ENCODE measurements around the gene ANKRD10.

ANKRD10 gene

GRCh38 chr13:110944968-110945927 lies 30.4 kb upstream of the ANKRD10 start:
- no peak for DNase-seq

- no peak for DNase-seq
Measured at GRCh38 chr13:110944121-110944967, 29.5 kb upstream of the ANKRD10 start.

DNA sequence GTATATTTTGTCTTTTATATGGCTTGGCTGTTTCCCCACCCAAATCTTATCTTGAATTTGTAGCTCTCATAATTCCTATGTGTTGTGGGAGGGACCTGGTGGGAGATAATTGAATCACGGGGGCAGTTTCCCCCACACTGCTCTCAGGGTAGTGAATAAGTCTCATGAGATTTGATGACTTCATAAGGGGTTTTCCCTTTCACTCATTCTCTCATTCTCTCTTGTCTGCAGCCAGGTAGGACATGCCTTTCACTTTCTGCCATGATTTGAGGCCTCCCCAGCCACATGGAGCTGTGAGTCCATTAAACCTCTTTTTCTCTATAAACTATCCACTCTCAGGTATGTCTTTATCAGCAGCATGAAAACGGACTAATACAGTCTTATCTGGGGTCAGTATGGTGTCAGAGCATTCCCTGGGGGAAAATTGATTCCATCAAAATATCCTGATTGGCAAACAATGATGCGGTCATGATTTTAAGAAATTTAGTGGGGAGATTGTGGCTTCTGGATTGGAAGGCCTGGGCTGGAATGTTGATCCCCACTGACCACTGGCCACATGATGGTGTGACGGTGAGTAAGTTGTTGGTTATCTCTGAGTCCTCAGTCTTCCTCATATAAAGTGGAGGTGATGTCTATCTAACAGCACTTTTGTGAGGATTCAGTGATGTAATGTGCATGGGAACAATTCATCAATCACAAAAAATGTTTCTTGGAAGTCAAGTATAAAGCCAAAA lies 27.5 kb upstream of the ANKRD10 start:
- no peak for DNase-seq

DNA sequence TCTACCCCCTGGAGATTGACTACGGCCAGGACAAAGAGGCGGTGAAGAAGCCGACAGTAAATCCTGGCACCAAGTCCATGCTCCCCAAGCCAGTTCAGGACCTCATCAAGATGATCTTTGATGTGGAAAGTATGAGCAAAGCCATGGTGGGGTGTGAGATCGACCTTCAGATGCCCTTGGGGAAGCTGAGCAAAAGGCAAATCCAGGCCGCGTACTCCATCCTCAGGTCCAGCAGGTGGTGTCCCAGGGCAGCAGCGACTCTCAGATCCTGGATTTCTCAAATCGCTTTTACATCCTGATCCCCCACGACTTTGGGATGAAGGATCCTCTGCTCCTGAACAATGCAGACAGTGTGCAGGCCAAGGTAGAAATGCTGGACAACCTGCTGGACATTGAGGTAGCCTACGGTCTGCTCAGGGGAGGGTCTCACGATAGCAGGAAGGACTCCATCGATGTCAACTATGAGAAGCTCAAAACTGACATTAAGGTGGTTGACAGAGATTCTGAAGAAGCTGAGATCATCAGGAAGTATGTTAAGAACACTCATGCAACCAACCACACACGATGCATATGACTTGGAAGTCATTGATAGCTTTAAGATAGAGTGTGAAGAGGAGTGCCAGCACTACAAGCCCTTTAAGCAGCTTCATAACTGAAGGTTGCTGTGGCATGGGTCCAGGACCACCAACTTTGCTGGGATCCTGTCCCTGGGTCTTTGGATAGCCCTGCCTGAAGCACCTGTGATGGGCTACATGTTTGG lies 24.0 kb upstream of the ANKRD10 start:
- DNase-seq, result no peak

DNA sequence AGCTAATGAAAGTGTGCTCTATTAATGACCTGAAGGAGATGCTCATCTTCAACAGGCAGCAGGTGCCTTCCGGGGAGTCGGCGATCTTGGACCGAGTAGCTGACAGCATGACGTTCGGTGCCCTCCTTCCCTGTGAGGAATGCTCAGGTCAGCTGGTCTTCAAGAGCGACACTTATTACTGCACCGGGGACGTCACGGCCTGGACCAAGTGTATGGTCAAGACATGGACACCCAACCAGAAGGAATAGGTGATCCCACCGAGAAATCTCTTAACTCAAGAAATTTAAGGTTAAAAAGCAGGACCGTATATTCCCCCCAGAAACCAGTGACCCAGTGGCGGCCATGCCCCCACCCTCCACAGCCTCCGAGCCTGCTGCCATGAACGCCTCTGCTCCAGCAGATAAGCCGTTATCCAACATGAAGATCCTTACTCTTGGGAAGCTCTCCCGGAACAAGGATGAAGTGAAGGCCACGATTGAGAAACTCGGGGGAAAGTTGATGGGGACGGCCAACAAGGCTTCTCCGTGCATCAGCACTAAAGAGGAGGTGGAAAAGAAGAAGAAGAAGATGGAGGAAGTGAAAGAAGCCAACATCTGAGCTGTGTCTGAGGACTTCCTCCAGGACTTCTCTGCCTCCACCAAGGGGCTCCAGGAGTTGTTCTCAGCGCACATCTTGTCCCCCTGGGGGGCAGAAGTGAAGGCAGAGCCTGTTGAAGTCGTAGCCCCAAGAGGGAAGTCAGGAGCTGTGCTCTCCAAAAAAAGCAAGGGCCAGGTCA lies 22.8 kb upstream of the ANKRD10 start:
- no peak for DNase-seq

DNA sequence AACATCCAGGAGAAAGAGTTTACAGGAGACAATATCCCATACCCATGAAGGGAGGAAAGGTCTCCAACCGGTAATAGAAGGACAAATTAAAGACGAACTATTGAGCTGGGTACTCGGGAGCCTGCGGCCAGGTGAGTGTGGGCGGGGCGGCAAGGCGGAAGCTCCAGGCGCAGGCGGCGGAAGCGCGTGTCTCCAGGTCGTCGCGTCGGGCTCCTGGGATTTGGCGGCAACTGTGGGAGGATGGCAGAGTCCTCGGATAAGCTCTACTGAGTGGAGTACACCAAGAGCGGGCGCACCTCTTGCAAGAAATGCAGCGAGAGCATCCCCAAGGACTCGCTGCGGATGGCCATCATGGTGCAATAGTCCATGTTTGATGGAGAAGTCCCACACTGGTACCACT lies 21.6 kb upstream of the ANKRD10 start:
- no peak for DNase-seq

DNA sequence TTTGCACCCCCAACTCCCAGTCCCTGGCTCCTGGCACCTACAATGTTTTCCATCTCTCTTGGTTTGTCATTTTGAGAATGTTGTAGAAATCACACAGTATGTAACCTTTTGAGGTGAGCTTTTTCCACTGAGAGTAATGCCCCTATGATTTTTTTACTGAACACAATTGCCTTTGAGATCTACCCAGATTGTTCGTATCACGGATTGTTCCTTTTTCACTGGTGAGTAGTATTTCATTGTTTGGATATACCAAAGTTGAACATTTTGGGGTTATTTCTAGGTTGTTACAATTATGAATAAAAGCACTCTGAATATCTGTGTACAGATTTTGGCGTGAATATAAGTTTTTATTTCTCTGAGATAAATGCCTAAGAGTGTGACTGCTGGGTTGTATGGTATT lies 17.7 kb upstream of the ANKRD10 start:
- no peak for DNase-seq

GRCh38 chr13:110929104-110929777 lies 14.4 kb upstream of the ANKRD10 start:
- DNase-seq, result no peak

DNA sequence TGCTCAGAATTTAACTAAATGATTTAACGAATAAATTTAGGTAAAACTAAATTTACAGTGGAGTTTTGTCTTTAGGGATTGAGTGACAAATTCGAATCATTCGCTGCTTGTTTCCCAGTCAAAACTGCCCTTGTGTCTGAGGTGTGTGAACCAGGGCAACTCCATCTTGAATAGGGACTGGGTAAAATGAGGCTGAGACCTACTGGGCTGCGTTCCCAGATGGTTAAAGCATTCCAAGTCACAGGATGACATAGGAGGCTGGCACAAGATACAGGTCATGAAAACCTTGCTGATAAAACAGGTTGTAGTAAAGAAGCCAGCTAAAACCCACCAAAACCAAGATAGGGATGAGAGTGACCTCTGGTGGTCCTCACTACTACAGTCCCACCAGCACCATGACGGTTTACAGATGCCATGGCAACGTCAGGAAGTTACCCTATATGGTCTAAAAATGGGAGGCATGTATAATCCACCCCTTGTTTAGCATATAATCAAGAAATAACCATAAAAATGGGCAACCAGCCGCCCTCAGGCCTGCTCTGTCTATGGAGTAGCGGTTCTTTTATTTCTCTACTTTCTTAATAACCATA lies 10.2 kb upstream of the ANKRD10 start:
- peak in 1 of 6 experiments; percentile 16 for DNase-seq

DNA sequence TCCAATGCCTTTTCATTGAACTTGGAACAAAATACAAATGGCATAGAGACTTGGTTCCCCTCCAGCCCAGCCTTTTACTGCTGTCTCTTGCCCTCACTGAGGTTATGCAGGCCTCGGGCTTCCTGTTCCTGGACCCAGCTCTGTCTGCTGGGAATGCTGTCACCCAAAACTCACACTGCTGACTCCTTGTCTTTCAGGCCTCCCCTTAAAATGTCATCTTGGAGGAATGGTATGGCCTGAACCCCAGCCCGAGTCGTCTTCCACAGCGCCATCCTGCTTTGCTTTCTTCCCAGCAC lies 9.7 kb upstream of the ANKRD10 start:
- no peak for DNase-seq

- DNase-seq, result no peak
Measured at GRCh38 chr13:110923777-110924638, 9.1 kb upstream of the ANKRD10 start.

DNA sequence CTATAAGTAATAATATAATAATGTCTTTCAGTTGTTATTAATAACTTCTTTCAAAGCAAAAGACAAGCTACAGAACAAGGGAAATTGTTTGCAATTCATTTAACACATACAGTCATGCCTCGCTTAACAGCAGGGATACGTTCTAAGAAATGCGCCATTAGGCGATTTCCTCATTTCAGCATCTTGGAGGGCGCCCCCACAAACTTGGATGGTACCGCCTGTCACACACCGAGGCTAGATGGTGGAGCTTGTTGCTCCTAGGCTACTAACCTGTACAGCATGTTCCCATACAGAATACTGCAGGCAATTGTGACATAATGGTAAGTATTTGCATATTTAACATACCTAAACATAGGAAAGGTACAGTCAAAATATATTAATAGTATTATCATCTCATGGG lies 8.2 kb upstream of the ANKRD10 start:
- no peak for DNase-seq

DNA sequence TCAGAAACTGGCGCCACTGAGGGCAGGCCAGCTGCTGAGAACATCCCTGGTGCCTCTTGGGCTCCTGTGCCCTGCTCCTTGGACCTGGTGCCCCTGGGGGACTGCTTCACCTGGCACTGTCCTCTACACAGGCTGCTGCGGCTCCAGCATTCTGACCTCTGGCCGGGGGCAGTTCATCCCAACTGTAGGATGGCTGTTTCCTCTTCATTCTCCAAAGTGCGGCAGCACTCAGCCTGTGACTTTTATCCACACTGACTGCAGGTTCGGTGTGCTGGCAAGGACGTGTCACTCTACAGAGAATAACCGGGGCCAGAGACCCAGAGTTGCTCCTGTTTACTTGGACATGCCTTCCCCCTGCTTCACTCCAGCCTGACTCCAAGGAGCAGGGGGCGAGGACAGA lies 7.6 kb upstream of the ANKRD10 start:
- DNase-seq, result no peak

- no peak for DNase-seq
Measured at GRCh38 chr13:110921695-110922094, 6.8 kb upstream of the ANKRD10 start.

DNA sequence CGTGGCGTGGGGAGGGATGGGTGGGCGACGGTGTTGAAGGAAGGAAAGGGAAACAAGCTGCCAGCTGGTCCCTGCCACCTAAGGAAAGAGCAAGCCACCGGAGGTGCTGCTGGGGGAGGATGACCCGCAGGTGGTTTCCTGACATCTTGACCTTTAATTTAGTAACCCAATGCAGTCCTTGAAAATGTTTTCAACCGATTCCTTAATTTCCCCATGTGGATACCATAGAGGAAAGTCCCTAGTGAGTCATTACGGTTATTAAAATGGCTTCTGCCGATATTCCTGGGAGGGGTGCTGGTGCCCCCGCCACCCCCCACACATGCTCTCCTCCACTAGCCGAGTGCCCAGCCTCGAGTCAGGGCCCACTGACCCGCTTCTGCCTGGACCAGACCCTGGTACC lies 6.3 kb upstream of the ANKRD10 start:
- no peak for DNase-seq

- DNase-seq, result no peak
Measured at GRCh38 chr13:110920038-110920437, 5.2 kb upstream of the ANKRD10 start.

- DNase-seq, result no peak
Measured at GRCh38 chr13:110916301-110917142, 1.7 kb upstream of the ANKRD10 start.

GRCh38 chr13:110915874-110916206 lies 971 bp upstream of the ANKRD10 start:
- peak in 1 of 6 experiments; percentile 12 for DNase-seq

Measured in stimulated activated naive CD4-positive, alpha-beta T cell (primary cell).